Neural cell (in vitro differentiated cells): ENCODE measurements around the gene CXCR5. TPM values are rescaled to one million over a fixed set of nuclear protein-coding genes. Genes with fewer than 3 reads are reported as not detected.
"Not testable (repeated sequence)": the region's sequence is repeated elsewhere in the genome, so short reads cannot be mapped to it uniquely, and the experiment has no call there.

Experiments
- H2AFZ ChIP-seq: fragments of 200-600, 300-800 bp; sonication (generic), shearing (Covaris generic); 2 replicates; pipeline ENCODE4 v1.6.0; 2014; ENCODE audit warnings: low read depth, mild to moderate bottlenecking, antibody characterized with exemption, low read length, moderate library complexity
- H3F3A ChIP-seq: fragments of 200-600 bp; shearing (Covaris generic); 2 replicates; pipeline ENCODE4 v1.6.1; 2016; ENCODE audit warnings: mild to moderate bottlenecking, moderate library complexity, mixed read lengths, antibody characterized with exemption, low read length; ENCODE audit not compliant: insufficient read depth, poor library complexity, severe bottlenecking
- H3K27ac ChIP-seq: fragments of 200-600, 300-800 bp; sonication (generic), shearing (Covaris generic); 2 replicates; pipeline ENCODE4 v1.5.1; 2014; ENCODE audit warnings: mild to moderate bottlenecking, low read length, moderate library complexity
- H3K27me3 ChIP-seq: fragments of 300-800, 200-600 bp; sonication (generic), shearing (Covaris generic); 2 replicates; pipeline ENCODE4 v1.6.0; 2014; ENCODE audit warnings: mild to moderate bottlenecking, low read depth, low read length, moderate library complexity; ENCODE audit not compliant: insufficient read depth
- H3K36me3 ChIP-seq: fragments of 300-800, 200-600 bp; sonication (generic), shearing (Covaris generic); 2 replicates; pipeline ENCODE4 v1.5.1; 2014; ENCODE audit warnings: mild to moderate bottlenecking, antibody characterized with exemption, low read length, moderate library complexity; ENCODE audit not compliant: insufficient read depth
- H3K4me2 ChIP-seq: fragments of 300-800, 200-600 bp; sonication (generic), shearing (Covaris generic); 2 replicates; pipeline ENCODE4 v1.6.0; 2014; ENCODE audit warnings: mild to moderate bottlenecking, low read length
- H3K4me3 ChIP-seq: fragments of 300-800, 200-600 bp; sonication (generic), shearing (Covaris generic); 2 replicates; pipeline ENCODE4 v1.5.1; 2014; ENCODE audit warnings: mild to moderate bottlenecking, low read length, moderate library complexity
- H3K79me2 ChIP-seq: fragments of 200-600 bp; shearing (Covaris generic); replicated peaks from 2 replicates; pipeline ENCODE4 v1.6.0; 2014; ENCODE audit warnings: mild to moderate bottlenecking, low read length, moderate library complexity; ENCODE audit not compliant: insufficient read depth
- H3K9ac ChIP-seq: fragments of 300-800, 200-600 bp; sonication (generic), shearing (Covaris generic); 2 replicates; pipeline ENCODE4 v1.6.1; 2016; ENCODE audit warnings: mild to moderate bottlenecking, low read length, mixed read lengths
- H3K9me2 ChIP-seq: fragments of 200-600 bp; shearing (Covaris generic); 2 replicates; pipeline ENCODE4 v1.6.1; 2016; ENCODE audit warnings: mild to moderate bottlenecking, low read length, mixed read lengths; ENCODE audit not compliant: insufficient read depth
- H3K9me3 ChIP-seq: fragments of 200-600, 300-800 bp; sonication (generic), shearing (Covaris generic); 2 replicates; pipeline ENCODE4 v1.6.1; 2016; ENCODE audit warnings: mild to moderate bottlenecking, mixed run types, low read length, moderate library complexity, mixed read lengths
- H4K20me1 ChIP-seq: fragments of 200-600 bp; shearing (Covaris generic); 2 replicates; pipeline ENCODE4 v1.6.1; 2016; ENCODE audit warnings: mild to moderate bottlenecking, mixed run types; ENCODE audit not compliant: insufficient read depth
- CTCF ChIP-seq: fragments of 450-650 bp; IDR thresholded peaks from 2 replicates; pipeline ENCODE4 v1.5.1; 2014; ENCODE audit warnings: antibody characterized with exemption, mild to moderate bottlenecking, moderate library complexity; ENCODE audit not compliant: poor library complexity, severe bottlenecking
- EP300 ChIP-seq: fragments of 450-650 bp; conservative IDR thresholded peaks from 2 replicates; pipeline ENCODE4 v1.6.1; 2014; ENCODE audit warnings: antibody characterized with exemption, mild to moderate bottlenecking, moderate library complexity; ENCODE audit not compliant: poor library complexity, severe bottlenecking
- EZH2 ChIP-seq: fragments of 200-600, 300-800 bp; shearing (Covaris generic), sonication (generic); IDR thresholded peaks from 2 replicates; pipeline ENCODE4 v1.6.1; 2014; ENCODE audit warnings: antibody characterized with exemption, low read length, borderline replicate concordance, mild to moderate bottlenecking; ENCODE audit not compliant: insufficient read depth, poor library complexity, severe bottlenecking
- MXI1 ChIP-seq: fragments of 450-650 bp; conservative IDR thresholded peaks from 2 replicates; pipeline ENCODE4 v1.6.1; 2014; ENCODE audit warnings: antibody characterized with exemption, mild to moderate bottlenecking; ENCODE audit not compliant: poor library complexity, severe bottlenecking
- POLR2AphosphoS5 ChIP-seq: IDR thresholded peaks from 2 replicates; pipeline ENCODE4 v1.6.1; 2012
- RAD21 ChIP-seq: fragments of 450-650 bp; conservative IDR thresholded peaks from 2 replicates; pipeline ENCODE4 v1.6.1; 2014; ENCODE audit warnings: antibody characterized with exemption, mild to moderate bottlenecking, moderate library complexity
- REST ChIP-seq: IDR thresholded peaks from 2 replicates; pipeline ENCODE4 v1.6.1; 2012; ENCODE audit warnings: borderline replicate concordance
- SMC3 ChIP-seq: fragments of 450-650 bp; conservative IDR thresholded peaks from 2 replicates; pipeline ENCODE4 v1.6.1; 2014; ENCODE audit warnings: antibody characterized with exemption, mild to moderate bottlenecking, moderate library complexity; ENCODE audit not compliant: poor library complexity
- TAF1 ChIP-seq: IDR thresholded peaks from 2 replicates; pipeline ENCODE4 v1.6.1; 2012; ENCODE audit warnings: low read depth
- polyA plus RNA-seq: library from polyadenylated mRNA; depleted of rRNA; stranded (reverse); fragments of >200 nt; gene quantifications from 2 replicates; pipeline ENCODE4 v1.2.3, GENCODE V29; 2014

The CXCR5 gene
- polyA plus RNA-seq, 1 donor from 2014 or later = not detected

DNA sequence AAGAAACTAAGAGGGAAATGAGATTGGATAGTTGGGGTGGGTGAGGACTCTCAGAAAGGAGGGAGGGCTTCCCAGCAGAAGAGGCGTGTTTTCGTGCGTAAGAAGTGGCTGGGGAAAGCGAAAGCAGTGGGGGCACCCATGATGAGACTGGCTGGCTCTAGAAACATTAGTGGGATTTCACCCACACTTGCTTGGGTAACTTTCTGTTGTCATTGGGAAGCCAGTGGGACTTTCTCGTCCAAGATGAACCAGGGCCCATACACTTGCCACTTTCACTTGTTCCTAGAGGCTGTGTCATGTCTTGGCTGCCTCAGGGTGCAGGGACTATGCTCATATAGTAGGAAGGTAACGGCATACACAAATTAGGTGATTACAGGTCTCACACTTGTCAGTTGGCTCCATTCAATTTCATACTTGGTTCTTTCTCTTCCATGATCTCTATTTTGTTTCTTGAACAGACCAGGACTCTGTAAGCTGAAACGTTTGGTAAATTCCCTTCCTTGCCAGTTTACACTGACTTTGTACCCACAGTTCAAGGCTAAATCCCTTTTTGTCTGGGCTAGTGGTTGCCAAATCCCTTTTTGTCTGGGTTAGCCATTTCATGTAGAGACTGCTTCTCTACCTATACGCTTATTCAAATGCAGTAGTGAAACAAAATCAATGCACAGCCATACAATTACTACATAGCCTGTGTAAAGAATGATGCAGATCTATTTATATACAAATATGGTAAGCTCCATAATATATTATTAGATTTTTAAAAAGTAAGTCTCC is 42.0 kb upstream of the CXCR5 start:
- Histone ChIP-seq H3K27ac (no peak overlapping the region), H4K20me1 (no peaks in the 10 kb centered on the region), H3K9me2 (no peaks in the 10 kb centered on the region), H3K9ac (no peak overlapping the region), H3K36me3 (no peaks in the 10 kb centered on the region), H3K4me2 (no peak overlapping the region), H3K9me3 (no peaks in the 10 kb centered on the region), H3K27me3 (no peaks in the 10 kb centered on the region), H3K79me2 (no peaks in the 10 kb centered on the region), H3F3A (no peaks in the 10 kb centered on the region), H3K4me3 (no peak overlapping the region), H2AFZ (no peak overlapping the region)
- no peak for TF ChIP-seq REST
- TF ChIP-seq CTCF = no peak
- TF ChIP-seq SMC3 = no peak
- TF ChIP-seq POLR2AphosphoS5 = no peak
- TF ChIP-seq MXI1 = no peak
- TF ChIP-seq RAD21 = no peak
- TF ChIP-seq EZH2 = no peak
- no peak for TF ChIP-seq EP300
- TF ChIP-seq TAF1 = no peak

DNA sequence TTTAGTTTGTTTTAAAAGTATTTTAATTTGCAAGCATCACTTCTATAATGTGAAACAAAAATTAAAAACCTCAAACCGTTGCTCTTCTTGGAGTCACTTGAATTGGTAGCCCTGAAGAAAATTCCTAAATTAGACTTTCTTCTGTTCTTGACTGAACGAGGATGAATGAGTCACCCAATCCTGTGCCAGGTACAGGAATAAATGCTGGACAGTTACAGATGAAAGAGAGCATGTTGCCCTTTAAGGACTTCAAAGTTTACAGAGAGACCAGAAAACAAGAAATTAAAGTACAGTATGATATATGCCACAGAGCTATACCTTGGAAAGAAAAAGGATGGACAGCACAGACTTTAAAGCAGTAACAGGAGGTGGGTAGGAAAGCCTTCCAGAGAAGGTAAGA is 41.3 kb upstream of the CXCR5 start:
- H3K9ac ChIP-seq = no peak overlapping the region
- no peaks in the 10 kb centered on the region for H3K9me3 ChIP-seq
- H2AFZ ChIP-seq = no peak overlapping the region
- TF ChIP-seq RAD21 (no peak), EZH2 (no peak), CTCF (no peak), REST (no peak), SMC3 (no peak), TAF1 (no peak), MXI1 (no peak), EP300 (no peak), POLR2AphosphoS5 (no peak)
- no peaks in the 10 kb centered on the region for H3K9me2 ChIP-seq
- no peak overlapping the region for H3K4me3 ChIP-seq
- H3K36me3 ChIP-seq = no peaks in the 10 kb centered on the region
- no peaks in the 10 kb centered on the region for H3K79me2 ChIP-seq
- no peak overlapping the region for H3K4me2 ChIP-seq
- no peaks in the 10 kb centered on the region for H3K27me3 ChIP-seq
- H4K20me1 ChIP-seq = no peaks in the 10 kb centered on the region
- H3F3A ChIP-seq = no peaks in the 10 kb centered on the region
- H3K27ac ChIP-seq = no peak overlapping the region

DNA sequence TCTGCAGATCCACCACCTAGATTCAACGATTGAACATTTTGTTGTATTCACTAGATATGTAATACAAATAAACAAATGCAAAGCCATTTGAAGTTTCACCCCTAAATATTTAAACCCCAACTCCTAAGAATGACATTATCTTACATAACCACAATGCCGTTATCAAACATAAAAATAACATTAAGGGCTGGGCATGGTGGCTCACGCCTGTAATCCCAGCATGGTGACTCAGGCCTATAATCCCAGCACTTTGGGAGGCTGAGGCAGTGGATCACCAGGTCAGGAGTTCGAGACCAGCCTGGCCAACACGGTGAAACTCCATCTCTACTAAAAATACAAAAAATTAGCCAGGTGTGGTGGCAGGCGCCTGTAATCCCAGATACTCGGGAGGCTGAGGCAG is 40.8 kb upstream of the CXCR5 start:
- H3K9ac ChIP-seq, H3K27ac ChIP-seq, H2AFZ ChIP-seq, H3K9me3 ChIP-seq, H3K4me3 ChIP-seq, H3K27me3 ChIP-seq, H3F3A ChIP-seq, H3K79me2 ChIP-seq, H3K4me2 ChIP-seq, H3K36me3 ChIP-seq, H3K9me2 ChIP-seq, H4K20me1 ChIP-seq: not testable (repeated sequence)
